BLaER1 treated with 17β-estradiol and CSF1 and Interleukin-3, amounts not matched to agents 10 nM and 100 nM (cell line): ENCODE measurements around the gene MNT.

ENCODE experiments used
- H3K27ac ChIP-seq, 11 experiments: shearing (Covaris generic); formaldehyde crosslinking; 2 replicates each; pipeline ENCODE4 v1.8.1; 2022
- H3K27me3 ChIP-seq, 11 experiments: shearing (Covaris generic); formaldehyde crosslinking; 2 replicates each; pipeline ENCODE4 v1.8.1; 2022
- H3K36me3 ChIP-seq, 11 experiments: shearing (Covaris generic); formaldehyde crosslinking; 2 replicates each; pipeline ENCODE4 v1.8.1; 2022
- H3K4me1 ChIP-seq, 10 experiments: shearing (Covaris generic); formaldehyde crosslinking; 2 replicates each; pipeline ENCODE4 v1.8.1; 2022
- H3K4me2 ChIP-seq, 11 experiments: shearing (Covaris generic); formaldehyde crosslinking; 2 replicates each; pipeline ENCODE4 v1.8.1; 2022
- H3K4me3 ChIP-seq, 10 experiments: shearing (Covaris generic); formaldehyde crosslinking; 2 replicates each; pipeline ENCODE4 v1.8.1; 2022
- H3K9ac ChIP-seq, 11 experiments: shearing (Covaris generic); formaldehyde crosslinking; 2 replicates each; pipeline ENCODE4 v1.8.1; 2022
- H3K9me3 ChIP-seq, 11 experiments: shearing (Covaris generic); formaldehyde crosslinking; replicated peaks in 1 of 11; 2 replicates each; pipeline ENCODE4 v1.8.1; 2022
- H4K20me1 ChIP-seq, 11 experiments: shearing (Covaris generic); formaldehyde crosslinking; 2 replicates each; pipeline ENCODE4 v1.8.1; 2022
- Cebpa-rat ChIP-seq, 11 experiments: shearing (Covaris generic); IDR thresholded peaks; 2 replicates each; pipeline ENCODE4 v1.8.1; 2022

MNT gene

GRCh38 chr17:2365132-2365531, 35.7 kb downstream of the MNT start:
- no peak overlapping the region for H3K4me3 ChIP-seq
- H3K9me3 ChIP-seq: no peaks in the 10 kb centered on the region
- TF ChIP-seq Cebpa-rat (IDR thresholded peaks at IDR 0.05): no peak
- H3K27me3 ChIP-seq: no peaks in the 10 kb centered on the region
- H4K20me1 ChIP-seq: peaks cover 0 to 34% (median 0%) of the 10 kb centered on the region in 11 experiments; a peak in 7 of 22 replicates
- peaks cover 22 to 67% (median 52%) of the 10 kb centered on the region in 11 experiments for H3K36me3 ChIP-seq
- H3K4me1 ChIP-seq: peaks cover 20 to 37% (median 34%) of the 10 kb centered on the region in 10 experiments
- no peak overlapping the region for H3K27ac ChIP-seq
- H3K4me2 ChIP-seq: no peak overlapping the region
- H3K9ac ChIP-seq: no peak overlapping the region

- Histone ChIP-seq H3K4me1 (peaks cover 20 to 33% (median 30%) of the 10 kb centered on the region in 10 experiments), H3K36me3 (peaks cover 22 to 71% (median 54%) of the 10 kb centered on the region in 11 experiments), H4K20me1 (peaks cover 0 to 33% (median 0%) of the 10 kb centered on the region in 11 experiments; a peak in 7 of 22 replicates), H3K9ac (no peak overlapping the region), H3K4me2 (no peak overlapping the region), H3K9me3 (no peaks in the 10 kb centered on the region), H3K27ac (no peak overlapping the region), H3K4me3 (no peak overlapping the region), H3K27me3 (no peaks in the 10 kb centered on the region)
- no peak for TF ChIP-seq Cebpa-rat (IDR thresholded peaks at IDR 0.05)
These were observed 36.1 kb downstream of the MNT start for GRCh38 chr17:2364763-2365116.

GRCh38 chr17:2363851-2364762, 36.8 kb downstream of the MNT start:
- H3K9ac ChIP-seq: no peak overlapping the region
- TF ChIP-seq Cebpa-rat (IDR thresholded peaks at IDR 0.05): no peak
- no peak overlapping the region for H3K4me3 ChIP-seq
- no peaks in the 10 kb centered on the region for H3K27me3 ChIP-seq
- H3K4me1 ChIP-seq: peaks cover 17 to 26% (median 24%) of the 10 kb centered on the region in 10 experiments
- peaks cover 0 to 33% (median 0%) of the 10 kb centered on the region in 11 experiments; a peak in 8 of 22 replicates for H4K20me1 ChIP-seq
- no peak overlapping the region for H3K4me2 ChIP-seq
- H3K9me3 ChIP-seq: no peaks in the 10 kb centered on the region
- peaks cover 22 to 77% (median 59%) of the 10 kb centered on the region in 11 experiments for H3K36me3 ChIP-seq
- no peak overlapping the region for H3K27ac ChIP-seq

GRCh38 chr17:2363318-2363717, 37.5 kb downstream of the MNT start:
- Histone ChIP-seq H3K4me3 (no peak overlapping the region), H3K4me2 (no peak overlapping the region), H3K27ac (no peak overlapping the region), H3K36me3 (peaks cover 22 to 78% (median 59%) of the 10 kb centered on the region in 11 experiments), H3K9ac (no peak overlapping the region), H3K4me1 (peaks cover 9 to 19% (median 17%) of the 10 kb centered on the region in 10 experiments), H3K9me3 (no peaks in the 10 kb centered on the region), H3K27me3 (no peaks in the 10 kb centered on the region), H4K20me1 (peaks cover 0 to 33% (median 4%) of the 10 kb centered on the region in 11 experiments; a peak in 9 of 22 replicates)
- TF ChIP-seq Cebpa-rat (IDR thresholded peaks at IDR 0.05): no peak

- Histone ChIP-seq H3K4me3 (no peak overlapping the region), H4K20me1 (peaks cover 0 to 34% (median 8%) of the 10 kb centered on the region in 11 experiments; a peak in 9 of 22 replicates), H3K9me3 (no peaks in the 10 kb centered on the region), H3K9ac (no peak overlapping the region), H3K36me3 (peaks cover 22 to 80% (median 59%) of the 10 kb centered on the region in 11 experiments), H3K27ac (no peak overlapping the region), H3K4me2 (no peak overlapping the region), H3K27me3 (no peaks in the 10 kb centered on the region), H3K4me1 (peaks cover 5 to 19% (median 14%) of the 10 kb centered on the region in 10 experiments)
- no peak for TF ChIP-seq Cebpa-rat (IDR thresholded peaks at IDR 0.05)
These were observed 38.0 kb downstream of the MNT start for GRCh38 chr17:2362881-2363280.

GRCh38 chr17:2362416-2362815, 38.4 kb downstream of the MNT start:
- no peaks in the 10 kb centered on the region for H3K9me3 ChIP-seq
- TF ChIP-seq Cebpa-rat (IDR thresholded peaks at IDR 0.05): no peak
- no peaks in the 10 kb centered on the region for H3K27me3 ChIP-seq
- no peak overlapping the region for H3K27ac ChIP-seq
- H3K4me2 ChIP-seq: no peak overlapping the region
- H3K36me3 ChIP-seq: peaks cover 22 to 84% (median 59%) of the 10 kb centered on the region in 11 experiments
- H3K4me3 ChIP-seq: no peak overlapping the region
- H4K20me1 ChIP-seq: peaks cover 0 to 36% (median 10%) of the 10 kb centered on the region in 11 experiments; a peak in 9 of 22 replicates
- H3K9ac ChIP-seq: no peak overlapping the region
- H3K4me1 ChIP-seq: peaks cover under 1 to 19% (median 11%) of the 10 kb centered on the region in 10 experiments

GRCh38 chr17:2362016-2362415, 38.8 kb downstream of the MNT start:
- Histone ChIP-seq H3K4me2 (no peak overlapping the region), H3K27me3 (no peaks in the 10 kb centered on the region), H3K4me1 (peaks cover 0 to 16% (median 8%) of the 10 kb centered on the region in 10 experiments; a peak in 13 of 20 replicates), H3K4me3 (no peak overlapping the region), H3K36me3 (peaks cover 22 to 88% (median 59%) of the 10 kb centered on the region in 11 experiments), H3K9ac (no peak overlapping the region), H4K20me1 (peaks cover 0 to 40% (median 10%) of the 10 kb centered on the region in 11 experiments; a peak in 9 of 22 replicates), H3K27ac (no peak overlapping the region), H3K9me3 (no peaks in the 10 kb centered on the region)
- TF ChIP-seq Cebpa-rat (IDR thresholded peaks at IDR 0.05): no peak

GRCh38 chr17:2361010-2361760, 39.7 kb downstream of the MNT start:
- Histone ChIP-seq H3K4me3 (no peak overlapping the region), H3K4me2 (no peak overlapping the region), H3K27me3 (no peaks in the 10 kb centered on the region), H3K9ac (no peak overlapping the region; a peak in 1 of 22 replicates), H3K27ac (no peak overlapping the region), H3K9me3 (no peaks in the 10 kb centered on the region), H3K36me3 (peaks cover 17 to 81% (median 58%) of the 10 kb centered on the region in 11 experiments; a peak in 21 of 22 replicates), H4K20me1 (peaks cover 0 to 43% (median 10%) of the 10 kb centered on the region in 11 experiments; a peak in 9 of 22 replicates), H3K4me1 (peaks cover 0 to 11% (median 5%) of the 10 kb centered on the region in 10 experiments; a peak in 10 of 20 replicates)
- no peak for TF ChIP-seq Cebpa-rat (IDR thresholded peaks at IDR 0.05)
